ENCODE results near the gene GRM4. TPM values are rescaled to one million over a fixed set of nuclear protein-coding genes. Genes with fewer than 3 reads are reported as not detected.

Gene GRM4
- polyA plus RNA-seq, 4 donors = 0.07 to 0.09 TPM; not detected in 2

DNA sequence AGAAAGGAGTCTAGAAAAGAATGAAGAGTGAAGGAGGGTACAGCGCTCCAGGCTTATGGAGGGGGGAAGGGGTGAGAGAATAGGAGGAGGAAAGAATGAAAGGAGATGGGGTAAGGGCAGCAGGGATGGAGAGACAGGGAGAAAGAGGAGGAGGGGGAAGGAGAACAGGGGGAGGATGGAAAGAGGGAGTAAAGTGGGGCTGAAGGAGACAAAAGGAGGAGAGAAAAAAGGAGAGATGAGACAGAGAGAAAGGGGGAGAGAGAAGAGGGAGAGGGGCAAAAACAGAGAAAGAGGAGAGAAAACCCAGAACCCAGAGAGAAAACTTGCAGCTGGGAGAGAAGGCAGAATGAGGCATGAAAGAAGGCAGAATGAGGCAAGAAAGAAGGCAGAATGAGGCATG, 110.7 kb downstream of the GRM4 start:
- H3K4me3 ChIP-seq (ENCODE audit: low read depth in 1 of 3, low read length in 3 of 3) = no peak overlapping the region
- H3K4me1 ChIP-seq (ENCODE audit: control insufficient read depth in 3 of 3, insufficient read depth in 2 of 3, low read depth in 1 of 3, low read length in 2 of 3) = no peaks in the 10 kb centered on the region
- DNase-seq (no peak), FAIRE-seq (no peak)
- H3K27me3 ChIP-seq (ENCODE audit: control insufficient read depth in 3 of 3, insufficient read depth in 3 of 3, low read length in 3 of 3) = peaks cover 0 to 3% (median 1%) of the 10 kb centered on the region in 3 donors
- 82 to 95% (median 86%) methylated on average over 1 of the region's 1 CpG for WGBS, 3 donors
- H3K9me3 ChIP-seq (ENCODE audit: control insufficient read depth in 2 of 2, insufficient read depth in 1 of 2, low read depth in 1 of 2, low read length in 1 of 2) = no peaks in the 10 kb centered on the region
- no peaks in the 10 kb centered on the region for H3K36me3 ChIP-seq (ENCODE audit: control insufficient read depth in 3 of 3, insufficient read depth in 2 of 3, low read depth in 1 of 3, low read length in 3 of 3)
- no peak overlapping the region for H3K27ac ChIP-seq (ENCODE audit: low read depth in 1 of 3, low read length in 2 of 3)

DNA sequence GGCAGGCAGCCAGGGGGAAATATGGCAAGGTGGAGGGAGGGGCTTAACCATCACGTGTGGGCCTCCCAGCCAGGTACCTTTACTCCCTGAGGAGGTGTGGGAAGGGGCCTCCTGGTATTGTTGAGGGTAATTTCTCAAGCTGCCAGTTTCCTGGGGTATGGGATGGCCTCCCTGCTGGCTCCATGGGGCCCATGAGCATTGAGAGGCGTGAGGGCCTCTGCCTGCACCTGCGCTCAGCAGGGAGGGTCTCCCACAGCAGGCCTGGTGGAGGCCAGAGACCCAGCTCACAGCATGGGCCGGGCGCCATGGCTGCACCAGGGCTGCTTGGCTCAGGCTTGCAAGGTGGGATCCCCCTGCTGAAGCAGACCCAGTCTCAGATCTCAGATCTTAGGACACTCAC, 113.0 kb downstream of the GRM4 start:
- no peaks in the 10 kb centered on the region for H3K4me1 ChIP-seq (ENCODE audit: control insufficient read depth in 3 of 3, insufficient read depth in 2 of 3, low read depth in 1 of 3, low read length in 2 of 3)
- FAIRE-seq = no peak
- H3K9me3 ChIP-seq (ENCODE audit: control insufficient read depth in 2 of 2, insufficient read depth in 1 of 2, low read depth in 1 of 2, low read length in 1 of 2) = no peaks in the 10 kb centered on the region
- H3K4me3 ChIP-seq (ENCODE audit: low read depth in 1 of 3, low read length in 3 of 3) = no peak overlapping the region
- peaks cover 0 to 3% (median 1%) of the 10 kb centered on the region in 3 donors for H3K27me3 ChIP-seq (ENCODE audit: control insufficient read depth in 3 of 3, insufficient read depth in 3 of 3, low read length in 3 of 3)
- H3K27ac ChIP-seq (ENCODE audit: low read depth in 1 of 3, low read length in 2 of 3) = no peak overlapping the region
- no peaks in the 10 kb centered on the region for H3K36me3 ChIP-seq (ENCODE audit: control insufficient read depth in 3 of 3, insufficient read depth in 2 of 3, low read depth in 1 of 3, low read length in 3 of 3)
- 75 to 85% (median 77%) methylated on average over 5 of the region's 5 CpGs for WGBS, 3 donors
- no peak for DNase-seq

DNA sequence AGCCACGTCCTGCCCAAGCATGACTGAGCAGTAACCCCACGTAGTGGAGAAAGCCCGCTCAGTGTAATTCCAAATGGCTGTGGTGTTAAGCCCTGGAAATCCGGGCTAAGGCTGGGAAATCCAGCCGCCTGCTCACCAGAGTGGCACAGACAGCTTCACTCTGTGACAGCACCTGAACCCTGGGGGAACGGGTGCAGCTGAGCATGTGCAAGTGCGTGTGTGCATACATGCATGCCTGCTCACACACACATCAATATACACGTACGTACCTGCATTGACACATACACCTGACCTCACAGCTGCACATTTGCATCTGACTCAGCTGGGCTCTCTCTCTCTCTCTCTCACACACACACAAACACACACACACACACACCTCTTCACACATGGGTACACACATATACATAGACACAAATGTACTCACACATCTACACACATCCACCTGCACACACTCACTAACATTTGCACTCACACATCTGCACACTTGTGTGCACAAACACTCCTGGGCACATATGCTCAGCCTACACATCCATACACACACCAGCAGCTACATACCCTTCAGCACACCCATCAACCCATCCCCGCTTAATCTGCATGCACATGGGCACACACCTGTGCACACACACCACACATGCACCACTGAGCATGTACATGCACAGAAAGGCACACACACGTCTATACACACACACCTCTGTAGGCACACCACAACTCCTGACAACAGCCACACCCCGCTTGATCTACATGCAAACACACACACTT, 114.1 kb downstream of the GRM4 start:
- Histone ChIP-seq H3K4me3 (ENCODE audit: low read depth in 1 of 3, low read length in 3 of 3) (no peak overlapping the region), H3K4me1 (ENCODE audit: control insufficient read depth in 3 of 3, insufficient read depth in 2 of 3, low read depth in 1 of 3, low read length in 2 of 3) (no peaks in the 10 kb centered on the region), H3K36me3 (ENCODE audit: control insufficient read depth in 3 of 3, insufficient read depth in 2 of 3, low read depth in 1 of 3, low read length in 3 of 3) (no peaks in the 10 kb centered on the region), H3K9me3 (ENCODE audit: control insufficient read depth in 2 of 2, insufficient read depth in 1 of 2, low read depth in 1 of 2, low read length in 1 of 2) (no peaks in the 10 kb centered on the region), H3K27me3 (ENCODE audit: control insufficient read depth in 3 of 3, insufficient read depth in 3 of 3, low read length in 3 of 3) (peaks cover 0 to 3% (median 1%) of the 10 kb centered on the region in 3 donors), H3K27ac (ENCODE audit: low read depth in 1 of 3, low read length in 2 of 3) (no peak overlapping the region)
- FAIRE-seq (no peak), DNase-seq (no peak)
- WGBS, 3 donors = 70 to 80% (median 78%) methylated on average over 12 of the region's 12 CpGs

DNA sequence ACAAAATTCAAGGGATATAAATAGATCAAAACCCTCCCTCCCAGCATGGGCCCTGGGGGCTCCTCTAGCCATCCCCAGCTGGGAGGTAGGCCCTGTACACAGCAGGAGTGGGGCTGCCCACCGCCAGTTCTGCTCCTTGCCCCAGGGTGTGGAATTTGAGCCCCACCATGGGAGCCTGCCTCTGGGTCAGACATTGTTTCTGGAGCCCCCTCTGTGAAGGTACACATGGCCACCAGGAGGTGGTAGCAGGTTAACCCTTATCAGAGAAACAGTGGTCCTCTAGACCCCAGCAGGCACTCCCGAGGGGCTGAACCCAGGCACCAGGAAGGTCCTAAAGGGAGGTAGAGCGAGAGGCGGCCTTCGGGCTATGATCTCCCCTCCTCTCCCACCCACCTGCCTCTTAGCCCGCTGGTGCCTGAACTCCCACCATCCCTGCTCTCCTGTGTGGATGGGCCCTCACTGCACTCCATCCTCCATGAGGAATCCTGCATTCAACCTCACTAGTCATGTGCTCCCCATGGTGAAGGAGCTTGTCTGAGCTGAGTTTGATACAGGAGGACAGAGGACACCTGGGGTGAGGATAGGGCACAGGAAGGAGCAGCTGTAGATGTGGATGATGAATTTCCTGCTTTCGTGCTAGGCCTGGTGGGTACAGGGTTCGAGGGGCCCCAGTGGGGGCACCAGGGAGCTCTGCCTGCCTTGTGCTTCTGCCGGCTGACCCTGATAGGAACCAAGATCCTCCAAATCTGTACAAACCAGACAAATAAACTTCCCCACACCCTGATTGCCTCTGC, 114.9 kb downstream of the GRM4 start:
- no peak for FAIRE-seq
- no peak overlapping the region for H3K4me3 ChIP-seq (ENCODE audit: low read depth in 1 of 3, low read length in 3 of 3)
- no peaks in the 10 kb centered on the region for H3K9me3 ChIP-seq (ENCODE audit: control insufficient read depth in 2 of 2, insufficient read depth in 1 of 2, low read depth in 1 of 2, low read length in 1 of 2)
- H3K4me1 ChIP-seq (ENCODE audit: control insufficient read depth in 3 of 3, insufficient read depth in 2 of 3, low read depth in 1 of 3, low read length in 2 of 3) = no peaks in the 10 kb centered on the region
- no peak for DNase-seq
- H3K27me3 ChIP-seq (ENCODE audit: control insufficient read depth in 3 of 3, insufficient read depth in 3 of 3, low read length in 3 of 3) = peaks cover 0 to 3% (median 1%) of the 10 kb centered on the region in 3 donors
- H3K36me3 ChIP-seq (ENCODE audit: control insufficient read depth in 3 of 3, insufficient read depth in 2 of 3, low read depth in 1 of 3, low read length in 3 of 3) = no peaks in the 10 kb centered on the region
- WGBS, 3 donors = 75 to 81% (median 78%) methylated on average over 8 to 9 of the region's 9 CpGs
- no peak overlapping the region for H3K27ac ChIP-seq (ENCODE audit: low read depth in 1 of 3, low read length in 2 of 3)

DNA sequence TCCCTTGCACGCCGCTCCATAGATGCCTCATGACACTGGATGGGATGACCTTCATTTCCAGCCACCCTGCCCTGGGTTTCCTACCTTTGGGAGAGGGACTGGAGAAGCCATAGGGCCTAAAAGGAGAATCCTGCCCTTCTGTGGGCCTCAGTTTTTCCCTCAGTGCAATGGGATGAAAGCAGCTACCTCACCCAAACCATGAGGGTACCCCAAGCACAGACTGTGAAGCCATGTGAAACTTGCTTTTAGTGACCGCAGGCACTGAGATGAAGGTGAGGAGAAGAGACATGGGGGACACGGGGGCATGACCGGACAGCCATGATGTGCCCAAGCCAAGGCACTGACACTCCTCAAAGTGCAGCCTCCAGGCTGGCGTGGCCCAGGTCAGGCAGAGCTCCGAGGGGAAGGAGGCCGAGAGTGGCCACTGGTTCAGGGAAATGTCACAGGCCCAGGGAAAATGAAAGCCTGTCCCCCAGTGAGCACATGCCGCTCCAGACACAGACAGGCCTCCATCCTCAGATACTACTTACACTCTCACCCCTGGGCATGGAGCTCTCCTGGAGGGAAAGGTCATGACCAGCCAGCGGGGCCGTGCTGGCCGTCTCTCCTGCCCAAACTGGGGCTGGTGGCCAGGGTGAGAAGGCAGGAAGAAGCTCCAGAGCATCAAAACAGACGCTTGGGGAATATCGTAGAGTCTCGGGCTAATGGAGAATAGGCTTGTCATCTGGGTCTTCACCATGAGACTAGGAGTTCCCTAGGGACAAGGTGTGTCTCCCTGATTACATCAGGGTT, 116.2 kb downstream of the GRM4 start:
- H3K9me3 ChIP-seq (ENCODE audit: control insufficient read depth in 2 of 2, insufficient read depth in 1 of 2, low read depth in 1 of 2, low read length in 1 of 2) = no peaks in the 10 kb centered on the region
- FAIRE-seq (no peak), DNase-seq (no peak)
- no peaks in the 10 kb centered on the region for H3K36me3 ChIP-seq (ENCODE audit: control insufficient read depth in 3 of 3, insufficient read depth in 2 of 3, low read depth in 1 of 3, low read length in 3 of 3)
- H3K27me3 ChIP-seq (ENCODE audit: control insufficient read depth in 3 of 3, insufficient read depth in 3 of 3, low read length in 3 of 3) = peaks cover 0 to 1% (median 0%) of the 10 kb centered on the region in 3 donors
- no peak overlapping the region for H3K4me3 ChIP-seq (ENCODE audit: low read depth in 1 of 3, low read length in 3 of 3)
- WGBS, 3 donors = 90 to 93% (median 91%) methylated on average over 15 of the region's 15 CpGs
- H3K4me1 ChIP-seq (ENCODE audit: control insufficient read depth in 3 of 3, insufficient read depth in 2 of 3, low read depth in 1 of 3, low read length in 2 of 3) = no peaks in the 10 kb centered on the region
- H3K27ac ChIP-seq (ENCODE audit: low read depth in 1 of 3, low read length in 2 of 3) = no peak overlapping the region

- Histone ChIP-seq H3K27ac (ENCODE audit: low read depth in 1 of 3, low read length in 2 of 3) (no peak overlapping the region), H3K4me1 (ENCODE audit: control insufficient read depth in 3 of 3, insufficient read depth in 2 of 3, low read depth in 1 of 3, low read length in 2 of 3) (no peaks in the 10 kb centered on the region), H3K4me3 (ENCODE audit: low read depth in 1 of 3, low read length in 3 of 3) (no peak overlapping the region), H3K9me3 (ENCODE audit: control insufficient read depth in 2 of 2, insufficient read depth in 1 of 2, low read depth in 1 of 2, low read length in 1 of 2) (peaks cover 0 to 5% of the 10 kb centered on the region in 2 donors), H3K27me3 (ENCODE audit: control insufficient read depth in 3 of 3, insufficient read depth in 3 of 3, low read length in 3 of 3) (no peaks in the 10 kb centered on the region), H3K36me3 (ENCODE audit: control insufficient read depth in 3 of 3, insufficient read depth in 2 of 3, low read depth in 1 of 3, low read length in 3 of 3) (no peaks in the 10 kb centered on the region)
- WGBS, 3 donors = 84 to 88% (median 84%) methylated on average over 18 of the region's 18 CpGs
- DNase-seq = no peak
- no peak for FAIRE-seq
Observed at GRCh38 chr6:34028691-34029360, 117.1 kb downstream of the GRM4 start.

DNA sequence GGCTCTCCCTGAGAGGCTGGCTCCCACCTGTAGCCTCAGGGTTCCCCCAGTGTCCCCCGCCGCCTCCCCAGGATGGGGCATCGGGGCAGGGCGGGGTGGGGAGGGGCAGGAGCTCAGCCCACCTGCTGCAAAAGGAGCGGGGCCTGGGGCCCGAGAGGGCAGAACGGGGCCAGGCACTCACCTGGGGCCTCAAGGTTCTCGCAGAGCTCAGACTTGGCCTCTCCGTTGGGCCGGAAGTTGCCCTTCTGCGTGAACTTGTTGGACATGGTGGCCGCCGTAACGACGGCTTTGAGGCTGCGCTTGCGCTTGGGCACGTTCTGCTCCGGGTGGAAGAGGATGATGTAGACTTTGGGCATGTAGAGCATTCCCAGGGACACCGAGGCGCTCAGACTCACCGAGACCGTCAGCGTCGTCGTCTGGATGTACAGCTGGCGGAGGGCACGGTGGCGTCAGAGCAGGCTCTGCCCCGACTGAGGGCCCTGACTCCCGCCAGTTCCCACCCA, 117.9 kb downstream of the GRM4 start:
- no peak overlapping the region for H3K4me3 ChIP-seq (ENCODE audit: low read depth in 1 of 3, low read length in 3 of 3)
- H3K27me3 ChIP-seq (ENCODE audit: control insufficient read depth in 3 of 3, insufficient read depth in 3 of 3, low read length in 3 of 3) = no peaks in the 10 kb centered on the region
- FAIRE-seq = no peak
- H3K36me3 ChIP-seq (ENCODE audit: control insufficient read depth in 3 of 3, insufficient read depth in 2 of 3, low read depth in 1 of 3, low read length in 3 of 3) = no peaks in the 10 kb centered on the region
- 76 to 88% (median 84%) methylated on average over 27 to 31 of the region's 31 CpGs for WGBS, 3 donors
- DNase-seq = no peak
- H3K4me1 ChIP-seq (ENCODE audit: control insufficient read depth in 3 of 3, insufficient read depth in 2 of 3, low read depth in 1 of 3, low read length in 2 of 3) = no peaks in the 10 kb centered on the region
- no peak overlapping the region for H3K27ac ChIP-seq (ENCODE audit: low read depth in 1 of 3, low read length in 2 of 3)
- H3K9me3 ChIP-seq (ENCODE audit: control insufficient read depth in 2 of 2, insufficient read depth in 1 of 2, low read depth in 1 of 2, low read length in 1 of 2) = peaks cover 0 to 9% of the 10 kb centered on the region in 2 donors

Measured in small intestine (tissue), 7 donors.